Activated T-helper 2 cell treated with anti-CD3 and anti-CD28 coated beads, Interferon-gamma antibody, Interleukin-2, Interleukin-4, amounts not matched to agents 10 μg/mL and 5 μg/mL and 100 μg/mL, durations not matched to agents 14 hours and 24 hours and 36 hours (primary cell): ENCODE measurements around the gene VWA2. TPM values are rescaled to one million over a fixed set of nuclear protein-coding genes. Genes with fewer than 3 reads are reported as not detected.

Experiments
- DNase-seq: peaks from one replicate; pipeline ENCODE4 v3.0.0; 2021; ENCODE audit warnings: low spot score
- H3K27ac Mint-ChIP-seq: one replicate; pipeline ENCODE4 v1.8.0; 2021; ENCODE audit warnings: mixed read lengths
- H3K27me3 Mint-ChIP-seq: one replicate; pipeline ENCODE4 v1.8.0; 2021; ENCODE audit warnings: low read depth, mixed read lengths
- H3K36me3 Mint-ChIP-seq: one replicate; pipeline ENCODE4 v1.8.0; 2021; ENCODE audit warnings: low read depth, mixed read lengths
- H3K4me1 Mint-ChIP-seq: one replicate; pipeline ENCODE4 v1.8.0; 2021; ENCODE audit warnings: low read depth, mixed read lengths
- H3K4me3 Mint-ChIP-seq: one replicate; pipeline ENCODE4 v1.8.0; 2021; ENCODE audit warnings: low read depth, mild to moderate bottlenecking, moderate library complexity, mixed read lengths
- H3K9me3 Mint-ChIP-seq: one replicate; pipeline ENCODE4 v1.8.0; 2021; ENCODE audit warnings: mixed read lengths
- intact Hi-C: fragments of 100-400 bp; cut with micrococcal nuclease; formaldehyde crosslinking; loops from one replicate; pipeline ENCODE4 v1.15.1; 2023
- total RNA-seq: library from RNA; stranded (reverse); gene quantifications from 2 replicates; pipeline ENCODE4 v1.2.3, GENCODE V29; 2022

The VWA2 gene
- total RNA-seq, 1 donor from 2014 or later: not detected

GRCh38 chr10:114252883-114253282 lies 13.8 kb downstream of the VWA2 start:
- no peak for DNase-seq
- intact Hi-C loops: no loop called here
- Mint-ChIP-seq H3K36me3 (no peaks in the 10 kb centered on the region), H3K4me3 (no peak overlapping the region), H3K27ac (no peak overlapping the region), H3K9me3 (no peaks in the 10 kb centered on the region), H3K27me3 (peaks cover 5% of the 10 kb centered on the region), H3K4me1 (no peaks in the 10 kb centered on the region)

GRCh38 chr10:114255227-114255626 lies 16.2 kb downstream of the VWA2 start:
- intact Hi-C loops: no loop called here
- no peak for DNase-seq
- H3K36me3 Mint-ChIP-seq: no peaks in the 10 kb centered on the region
- no peaks in the 10 kb centered on the region for H3K9me3 Mint-ChIP-seq
- H3K27ac Mint-ChIP-seq: no peak overlapping the region
- no peak overlapping the region for H3K4me3 Mint-ChIP-seq
- H3K4me1 Mint-ChIP-seq: peaks cover 2% of the 10 kb centered on the region
- peaks cover 2% of the 10 kb centered on the region for H3K27me3 Mint-ChIP-seq

- no peak overlapping the region for H3K27ac Mint-ChIP-seq
- H3K9me3 Mint-ChIP-seq: no peaks in the 10 kb centered on the region
- intact Hi-C loops: no loop called here
- peaks cover 6% of the 10 kb centered on the region for H3K4me1 Mint-ChIP-seq
- H3K27me3 Mint-ChIP-seq: peaks cover 2% of the 10 kb centered on the region
- H3K36me3 Mint-ChIP-seq: no peaks in the 10 kb centered on the region
- H3K4me3 Mint-ChIP-seq: no peak overlapping the region
- DNase-seq: no peak
Measured at GRCh38 chr10:114256008-114256765, 17.1 kb downstream of the VWA2 start.

- Mint-ChIP-seq H3K36me3 (no peaks in the 10 kb centered on the region), H3K9me3 (no peaks in the 10 kb centered on the region), H3K27ac (no peak overlapping the region), H3K27me3 (peaks cover 2% of the 10 kb centered on the region), H3K4me1 (peaks cover 11% of the 10 kb centered on the region), H3K4me3 (no peak overlapping the region)
- intact Hi-C loops: no loop called here
- DNase-seq: no peak
Measured at GRCh38 chr10:114256822-114257221, 17.8 kb downstream of the VWA2 start.

GRCh38 chr10:114257498-114257897 lies 18.4 kb downstream of the VWA2 start:
- Mint-ChIP-seq H3K4me1 (peaks cover 11% of the 10 kb centered on the region), H3K9me3 (no peaks in the 10 kb centered on the region), H3K27me3 (peaks cover 2% of the 10 kb centered on the region), H3K27ac (no peak overlapping the region), H3K36me3 (no peaks in the 10 kb centered on the region), H3K4me3 (no peak overlapping the region)
- intact Hi-C loops: no loop called here
- no peak for DNase-seq

- Mint-ChIP-seq H3K36me3 (no peaks in the 10 kb centered on the region), H3K27ac (no peak overlapping the region), H3K4me1 (peaks cover 11% of the 10 kb centered on the region), H3K27me3 (peaks cover 2% of the 10 kb centered on the region), H3K4me3 (no peak overlapping the region), H3K9me3 (no peaks in the 10 kb centered on the region)
- no peak for DNase-seq
- intact Hi-C loops: no loop called here
Measured at GRCh38 chr10:114258274-114258840, 19.3 kb downstream of the VWA2 start.

- Mint-ChIP-seq H3K27ac (no peak overlapping the region), H3K36me3 (no peaks in the 10 kb centered on the region), H3K4me3 (no peak overlapping the region), H3K4me1 (peaks cover 11% of the 10 kb centered on the region), H3K9me3 (no peaks in the 10 kb centered on the region), H3K27me3 (peaks cover 2% of the 10 kb centered on the region)
- intact Hi-C loops: no loop called here
- DNase-seq: no peak
Measured at GRCh38 chr10:114259824-114260223, 20.8 kb downstream of the VWA2 start.

GRCh38 chr10:114260366-114260765 lies 21.3 kb downstream of the VWA2 start:
- Mint-ChIP-seq H3K4me1 (peaks cover 11% of the 10 kb centered on the region), H3K4me3 (no peak overlapping the region), H3K27me3 (no peaks in the 10 kb centered on the region), H3K27ac (no peak overlapping the region), H3K36me3 (no peaks in the 10 kb centered on the region), H3K9me3 (no peaks in the 10 kb centered on the region)
- DNase-seq: no peak
- intact Hi-C loops: no loop called here

- Mint-ChIP-seq H3K27ac (no peak overlapping the region), H3K4me3 (no peak overlapping the region), H3K27me3 (no peaks in the 10 kb centered on the region), H3K9me3 (no peaks in the 10 kb centered on the region), H3K36me3 (no peaks in the 10 kb centered on the region), H3K4me1 (peaks cover 11% of the 10 kb centered on the region)
- intact Hi-C loops: no loop called here
- DNase-seq: no peak
Measured at GRCh38 chr10:114261076-114261475, 22.0 kb downstream of the VWA2 start.

GRCh38 chr10:114262496-114262895 lies 23.4 kb downstream of the VWA2 start:
- H3K36me3 Mint-ChIP-seq: no peaks in the 10 kb centered on the region
- no peak overlapping the region for H3K27ac Mint-ChIP-seq
- intact Hi-C loops: no loop called here
- peaks cover 14% of the 10 kb centered on the region for H3K4me1 Mint-ChIP-seq
- no peak overlapping the region for H3K4me3 Mint-ChIP-seq
- DNase-seq: no peak
- no peaks in the 10 kb centered on the region for H3K9me3 Mint-ChIP-seq
- H3K27me3 Mint-ChIP-seq: no peaks in the 10 kb centered on the region

- H3K27ac Mint-ChIP-seq: no peak overlapping the region
- H3K9me3 Mint-ChIP-seq: no peaks in the 10 kb centered on the region
- no peaks in the 10 kb centered on the region for H3K36me3 Mint-ChIP-seq
- intact Hi-C loops: no loop called here
- peaks cover 11% of the 10 kb centered on the region for H3K4me1 Mint-ChIP-seq
- H3K4me3 Mint-ChIP-seq: no peak overlapping the region
- no peak for DNase-seq
- H3K27me3 Mint-ChIP-seq: no peaks in the 10 kb centered on the region
Measured at GRCh38 chr10:114265392-114266053, 26.5 kb downstream of the VWA2 start.

GRCh38 chr10:114266521-114266920 lies 27.5 kb downstream of the VWA2 start:
- H3K36me3 Mint-ChIP-seq: no peaks in the 10 kb centered on the region
- intact Hi-C loops: no loop called here
- H3K27ac Mint-ChIP-seq: no peak overlapping the region
- peaks cover 5% of the 10 kb centered on the region for H3K27me3 Mint-ChIP-seq
- peaks cover 6% of the 10 kb centered on the region for H3K4me1 Mint-ChIP-seq
- DNase-seq: no peak
- H3K4me3 Mint-ChIP-seq: no peak overlapping the region
- no peaks in the 10 kb centered on the region for H3K9me3 Mint-ChIP-seq

GRCh38 chr10:114271075-114271778 lies 32.2 kb downstream of the VWA2 start:
- Mint-ChIP-seq H3K4me3 (no peak overlapping the region), H3K27me3 (peaks cover 8% of the 10 kb centered on the region), H3K9me3 (no peaks in the 10 kb centered on the region), H3K27ac (no peak overlapping the region), H3K4me1 (peaks cover 3% of the 10 kb centered on the region), H3K36me3 (no peaks in the 10 kb centered on the region)
- no peak for DNase-seq
- intact Hi-C loops: no loop called here
